ENCODE data around the gene SLC28A3. TPM values are rescaled to one million over a fixed set of nuclear protein-coding genes. Genes with fewer than 3 reads are reported as not detected.
A peak's percentile ranks its signal among the peaks of the same experiment; 100 is the strongest.

Gene SLC28A3
- total and polyA plus RNA-seq, 4 donors = 0.24 to 3.6 (median 0.46) TPM

DNA sequence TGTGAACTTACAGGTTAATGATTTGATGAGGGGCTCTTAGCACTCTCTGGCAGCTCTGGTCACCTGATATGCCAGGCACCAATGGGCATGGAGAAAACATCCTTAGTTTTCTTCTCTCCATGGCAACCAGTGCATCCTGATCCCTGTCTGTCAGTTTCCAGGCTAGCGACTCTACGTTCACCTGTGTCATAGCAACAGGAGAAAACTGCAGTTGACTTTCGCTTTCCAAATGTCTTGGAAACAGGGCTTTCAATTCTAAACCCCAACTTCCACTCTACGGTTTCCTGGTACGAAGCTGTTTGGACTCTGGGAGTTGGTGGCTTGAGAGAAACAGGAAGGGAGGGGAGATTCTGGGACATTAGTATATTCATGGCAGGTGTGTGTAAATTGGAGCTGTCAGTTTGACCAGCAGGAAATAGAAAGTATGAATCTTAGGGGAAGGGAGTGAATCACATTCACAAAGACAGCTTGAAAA is 74.4 kb downstream of the SLC28A3 start:
- Histone ChIP-seq H3K9me3 (ENCODE audit: control insufficient read depth, insufficient read depth, low read length) (no peaks in the 10 kb centered on the region), H3K36me3 (ENCODE audit: control insufficient read depth, insufficient read depth, low read length) (no peaks in the 10 kb centered on the region), H3K27me3 (ENCODE audit: control insufficient read depth, insufficient read depth, low read length) (no peaks in the 10 kb centered on the region), H3K4me3 (ENCODE audit: low read depth, low read length) (no peak overlapping the region), H3K4me1 (ENCODE audit: control insufficient read depth, insufficient read depth, low read length) (peaks cover 2% of the 10 kb centered on the region), H3K27ac (ENCODE audit: low read depth, low read length) (no peak overlapping the region)
- WGBS (ENCODE audit: insufficient coverage) = 0% methylated on average over 2 of the region's 5 CpGs
- peak in 2 of 6 donors; percentile 54 to 80 for DNase-seq (ENCODE audit: low read depth in 4 of 6, low spot score in 6 of 6)

- no peaks in the 10 kb centered on the region for H3K9me3 ChIP-seq (ENCODE audit: control insufficient read depth, insufficient read depth, low read length)
- no peak overlapping the region for H3K4me3 ChIP-seq (ENCODE audit: low read depth, low read length)
- no peaks in the 10 kb centered on the region for H3K27me3 ChIP-seq (ENCODE audit: control insufficient read depth, insufficient read depth, low read length)
- no peaks in the 10 kb centered on the region for H3K36me3 ChIP-seq (ENCODE audit: control insufficient read depth, insufficient read depth, low read length)
- no CpG with 5 or more reads among the region's 3 CpGs for WGBS (ENCODE audit: insufficient coverage)
- H3K4me1 ChIP-seq (ENCODE audit: control insufficient read depth, insufficient read depth, low read length) = no peaks in the 10 kb centered on the region
- H3K27ac ChIP-seq (ENCODE audit: low read depth, low read length) = no peak overlapping the region
- DNase-seq (ENCODE audit: low read depth in 4 of 6, low spot score in 6 of 6) = no peak
Observed at GRCh38 chr9:84264307-84265029, 76.1 kb downstream of the SLC28A3 start.

GRCh38 chr9:84261070-84261746 is 79.3 kb downstream of the SLC28A3 start:
- no peaks in the 10 kb centered on the region for H3K9me3 ChIP-seq (ENCODE audit: control insufficient read depth, insufficient read depth, low read length)
- H3K4me1 ChIP-seq (ENCODE audit: control insufficient read depth, insufficient read depth, low read length) = no peaks in the 10 kb centered on the region
- peak; percentile 61 to 96 (median 72) for DNase-seq (ENCODE audit: low read depth in 4 of 6, low spot score in 6 of 6)
- H3K36me3 ChIP-seq (ENCODE audit: control insufficient read depth, insufficient read depth, low read length) = no peaks in the 10 kb centered on the region
- H3K27me3 ChIP-seq (ENCODE audit: control insufficient read depth, insufficient read depth, low read length) = no peaks in the 10 kb centered on the region
- WGBS (ENCODE audit: insufficient coverage) = 24% methylated on average over 9 of the region's 13 CpGs
- H3K27ac ChIP-seq (ENCODE audit: low read depth, low read length) = no peak overlapping the region
- no peak overlapping the region for H3K4me3 ChIP-seq (ENCODE audit: low read depth, low read length)

- Histone ChIP-seq H3K27ac (ENCODE audit: low read depth, low read length) (no peak overlapping the region), H3K9me3 (ENCODE audit: control insufficient read depth, insufficient read depth, low read length) (no peaks in the 10 kb centered on the region), H3K4me3 (ENCODE audit: low read depth, low read length) (no peak overlapping the region), H3K27me3 (ENCODE audit: control insufficient read depth, insufficient read depth, low read length) (no peaks in the 10 kb centered on the region), H3K4me1 (ENCODE audit: control insufficient read depth, insufficient read depth, low read length) (no peaks in the 10 kb centered on the region), H3K36me3 (ENCODE audit: control insufficient read depth, insufficient read depth, low read length) (no peaks in the 10 kb centered on the region)
- peak in 1 of 6 donors; percentile 30 for DNase-seq (ENCODE audit: low read depth in 4 of 6, low spot score in 6 of 6)
- 69% methylated on average over 3 of the region's 9 CpGs for WGBS (ENCODE audit: insufficient coverage)
Observed at GRCh38 chr9:84258371-84258770, 82.2 kb downstream of the SLC28A3 start.

DNA sequence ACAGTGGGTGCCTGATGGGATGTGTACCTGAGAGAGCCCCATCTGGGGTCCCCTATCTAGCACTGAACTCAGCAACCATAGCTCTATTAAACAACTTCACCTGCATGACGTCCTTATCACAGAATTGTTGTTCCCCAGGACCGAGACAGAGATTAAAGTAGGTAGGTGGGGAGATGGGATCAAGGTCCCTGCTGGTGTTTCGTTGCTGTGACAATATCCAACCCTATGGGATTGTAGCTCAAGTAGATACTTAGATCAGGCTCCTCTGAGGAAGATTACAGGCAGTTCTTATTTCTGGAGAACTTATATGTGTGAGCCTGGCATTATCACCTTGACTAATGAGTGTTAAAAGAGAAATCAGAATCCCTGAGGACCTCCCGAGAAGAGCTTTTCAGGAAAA is 84.9 kb downstream of the SLC28A3 start:
- Histone ChIP-seq H3K4me3 (ENCODE audit: low read depth, low read length) (no peak overlapping the region), H3K4me1 (ENCODE audit: control insufficient read depth, insufficient read depth, low read length) (no peaks in the 10 kb centered on the region), H3K27me3 (ENCODE audit: control insufficient read depth, insufficient read depth, low read length) (no peaks in the 10 kb centered on the region), H3K9me3 (ENCODE audit: control insufficient read depth, insufficient read depth, low read length) (no peaks in the 10 kb centered on the region), H3K27ac (ENCODE audit: low read depth, low read length) (no peak overlapping the region), H3K36me3 (ENCODE audit: control insufficient read depth, insufficient read depth, low read length) (no peaks in the 10 kb centered on the region)
- 86% methylated on average over 2 of the region's 4 CpGs for WGBS (ENCODE audit: insufficient coverage)
- DNase-seq (ENCODE audit: low read depth in 4 of 6, low spot score in 6 of 6) = no peak

- Histone ChIP-seq H3K36me3 (ENCODE audit: control insufficient read depth, insufficient read depth, low read length) (no peaks in the 10 kb centered on the region), H3K4me1 (ENCODE audit: control insufficient read depth, insufficient read depth, low read length) (no peaks in the 10 kb centered on the region), H3K4me3 (ENCODE audit: low read depth, low read length) (no peak overlapping the region), H3K27ac (ENCODE audit: low read depth, low read length) (no peak overlapping the region), H3K9me3 (ENCODE audit: control insufficient read depth, insufficient read depth, low read length) (no peaks in the 10 kb centered on the region), H3K27me3 (ENCODE audit: control insufficient read depth, insufficient read depth, low read length) (no peaks in the 10 kb centered on the region)
- no peak for DNase-seq (ENCODE audit: low read depth in 4 of 6, low spot score in 6 of 6)
- 70% methylated on average over 5 of the region's 6 CpGs for WGBS (ENCODE audit: insufficient coverage)
Observed at GRCh38 chr9:84254972-84255371, 85.6 kb downstream of the SLC28A3 start.

DNA sequence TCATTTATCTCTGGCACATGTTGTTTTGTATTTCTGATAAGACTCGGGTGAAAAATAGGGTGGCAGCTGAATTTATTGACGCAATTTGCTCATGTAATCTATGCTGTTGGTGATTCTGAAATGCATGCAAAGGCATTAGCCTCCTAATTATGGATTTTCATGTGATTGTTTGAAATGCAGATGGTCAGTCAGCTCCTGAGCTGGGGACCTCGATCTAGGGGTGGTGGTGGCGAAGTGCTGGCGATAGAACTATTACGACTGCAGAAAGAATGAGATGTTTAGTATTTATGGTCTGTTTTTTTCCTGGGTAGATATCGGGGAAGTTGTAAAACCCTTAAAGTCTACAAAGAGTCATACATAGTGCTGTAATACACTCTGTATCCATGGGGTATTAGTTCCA is 88.6 kb downstream of the SLC28A3 start:
- WGBS (ENCODE audit: insufficient coverage) = 89% methylated on average over 5 of the region's 7 CpGs
- H3K36me3 ChIP-seq (ENCODE audit: control insufficient read depth, insufficient read depth, low read length) = no peaks in the 10 kb centered on the region
- H3K4me1 ChIP-seq (ENCODE audit: control insufficient read depth, insufficient read depth, low read length) = no peaks in the 10 kb centered on the region
- H3K27me3 ChIP-seq (ENCODE audit: control insufficient read depth, insufficient read depth, low read length) = no peaks in the 10 kb centered on the region
- no peak overlapping the region for H3K27ac ChIP-seq (ENCODE audit: low read depth, low read length)
- no peaks in the 10 kb centered on the region for H3K9me3 ChIP-seq (ENCODE audit: control insufficient read depth, insufficient read depth, low read length)
- DNase-seq (ENCODE audit: low read depth in 4 of 6, low spot score in 6 of 6) = no peak
- H3K4me3 ChIP-seq (ENCODE audit: low read depth, low read length) = no peak overlapping the region

- Histone ChIP-seq H3K27ac (ENCODE audit: low read depth, low read length) (no peak overlapping the region), H3K36me3 (ENCODE audit: control insufficient read depth, insufficient read depth, low read length) (no peaks in the 10 kb centered on the region), H3K9me3 (ENCODE audit: control insufficient read depth, insufficient read depth, low read length) (no peaks in the 10 kb centered on the region), H3K27me3 (ENCODE audit: control insufficient read depth, insufficient read depth, low read length) (no peaks in the 10 kb centered on the region), H3K4me3 (ENCODE audit: low read depth, low read length) (no peak overlapping the region), H3K4me1 (ENCODE audit: control insufficient read depth, insufficient read depth, low read length) (no peaks in the 10 kb centered on the region)
- DNase-seq (ENCODE audit: low read depth in 4 of 6, low spot score in 6 of 6) = no peak
- 60% methylated on average over 4 of the region's 5 CpGs for WGBS (ENCODE audit: insufficient coverage)
Observed at GRCh38 chr9:84241817-84242373, 98.7 kb downstream of the SLC28A3 start.

- H3K27me3 ChIP-seq (ENCODE audit: control insufficient read depth, insufficient read depth, low read length) = no peaks in the 10 kb centered on the region
- no peak overlapping the region for H3K4me3 ChIP-seq (ENCODE audit: low read depth, low read length)
- H3K36me3 ChIP-seq (ENCODE audit: control insufficient read depth, insufficient read depth, low read length) = no peaks in the 10 kb centered on the region
- no CpG with 5 or more reads among the region's 2 CpGs for WGBS (ENCODE audit: insufficient coverage)
- no peaks in the 10 kb centered on the region for H3K9me3 ChIP-seq (ENCODE audit: control insufficient read depth, insufficient read depth, low read length)
- no peak for DNase-seq (ENCODE audit: low read depth in 4 of 6, low spot score in 6 of 6)
- no peak overlapping the region for H3K27ac ChIP-seq (ENCODE audit: low read depth, low read length)
- no peaks in the 10 kb centered on the region for H3K4me1 ChIP-seq (ENCODE audit: control insufficient read depth, insufficient read depth, low read length)
Observed at GRCh38 chr9:84239343-84239742, 101.2 kb downstream of the SLC28A3 start.

Data from spinal cord (tissue), 10 donors.